Measurements from ENCODE around the gene FAM131A.

DNA sequence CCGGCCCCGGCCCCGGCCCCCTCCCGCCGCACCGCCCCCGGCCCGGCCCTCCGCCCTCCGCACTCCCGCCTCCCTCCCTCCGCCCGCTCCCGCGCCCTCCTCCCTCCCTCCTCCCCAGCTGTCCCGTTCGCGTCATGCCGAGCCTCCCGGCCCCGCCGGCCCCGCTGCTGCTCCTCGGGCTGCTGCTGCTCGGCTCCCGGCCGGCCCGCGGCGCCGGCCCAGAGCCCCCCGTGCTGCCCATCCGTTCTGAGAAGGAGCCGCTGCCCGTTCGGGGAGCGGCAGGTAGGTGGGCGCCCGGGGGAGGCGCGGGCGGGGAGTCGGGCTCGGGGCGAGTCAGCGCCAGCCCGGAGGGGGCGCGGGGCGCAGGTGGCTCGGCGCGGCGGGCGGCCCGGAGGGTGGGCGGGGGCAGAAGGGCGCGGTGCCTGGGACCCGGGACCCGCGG lies 42.8 kb downstream of the FAM131A start:
- no peak for TF ChIP-seq CTCF (tag by site-specific recombination; IDR thresholded peaks at IDR 0.05)
- TF ChIP-seq, protein P1, sequence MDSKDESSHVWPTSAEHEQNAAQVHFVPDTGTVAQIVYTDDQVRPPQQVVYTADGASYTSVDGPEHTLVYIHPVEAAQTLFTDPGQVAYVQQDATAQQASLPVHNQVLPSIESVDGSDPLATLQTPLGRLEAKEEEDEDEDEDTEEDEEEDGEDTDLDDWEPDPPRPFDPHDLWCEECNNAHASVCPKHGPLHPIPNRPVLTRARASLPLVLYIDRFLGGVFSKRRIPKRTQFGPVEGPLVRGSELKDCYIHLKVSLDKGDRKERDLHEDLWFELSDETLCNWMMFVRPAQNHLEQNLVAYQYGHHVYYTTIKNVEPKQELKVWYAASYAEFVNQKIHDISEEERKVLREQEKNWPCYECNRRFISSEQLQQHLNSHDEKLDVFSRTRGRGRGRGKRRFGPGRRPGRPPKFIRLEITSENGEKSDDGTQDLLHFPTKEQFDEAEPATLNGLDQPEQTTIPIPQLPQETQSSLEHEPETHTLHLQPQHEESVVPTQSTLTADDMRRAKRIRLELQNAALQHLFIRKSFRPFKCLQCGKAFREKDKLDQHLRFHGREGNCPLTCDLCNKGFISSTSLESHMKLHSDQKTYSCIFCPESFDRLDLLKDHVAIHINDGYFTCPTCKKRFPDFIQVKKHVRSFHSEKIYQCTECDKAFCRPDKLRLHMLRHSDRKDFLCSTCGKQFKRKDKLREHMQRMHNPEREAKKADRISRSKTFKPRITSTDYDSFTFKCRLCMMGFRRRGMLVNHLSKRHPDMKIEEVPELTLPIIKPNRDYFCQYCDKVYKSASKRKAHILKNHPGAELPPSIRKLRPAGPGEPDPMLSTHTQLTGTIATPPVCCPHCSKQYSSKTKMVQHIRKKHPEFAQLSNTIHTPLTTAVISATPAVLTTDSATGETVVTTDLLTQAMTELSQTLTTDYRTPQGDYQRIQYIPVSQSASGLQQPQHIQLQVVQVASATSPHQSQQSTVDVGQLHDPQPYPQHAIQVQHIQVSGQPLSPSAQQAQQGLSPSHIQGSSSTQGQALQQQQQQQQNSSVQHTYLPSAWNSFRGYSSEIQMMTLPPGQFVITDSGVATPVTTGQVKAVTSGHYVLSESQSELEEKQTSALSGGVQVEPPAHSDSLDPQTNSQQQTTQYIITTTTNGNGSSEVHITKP (tag by site-specific recombination; IDR thresholded peaks at IDR 0.05): no peak
- TF ChIP-seq, protein P2, sequence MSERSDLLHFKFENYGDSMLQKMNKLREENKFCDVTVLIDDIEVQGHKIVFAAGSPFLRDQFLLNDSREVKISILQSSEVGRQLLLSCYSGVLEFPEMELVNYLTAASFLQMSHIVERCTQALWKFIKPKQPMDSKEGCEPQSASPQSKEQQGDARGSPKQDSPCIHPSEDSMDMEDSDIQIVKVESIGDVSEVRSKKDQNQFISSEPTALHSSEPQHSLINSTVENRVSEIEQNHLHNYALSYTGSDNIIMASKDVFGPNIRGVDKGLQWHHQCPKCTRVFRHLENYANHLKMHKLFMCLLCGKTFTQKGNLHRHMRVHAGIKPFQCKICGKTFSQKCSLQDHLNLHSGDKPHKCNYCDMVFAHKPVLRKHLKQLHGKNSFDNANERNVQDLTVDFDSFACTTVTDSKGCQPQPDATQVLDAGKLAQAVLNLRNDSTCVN (tag by site-specific recombination; optimal IDR thresholded peaks at IDR 0.05): no peak
- TF ChIP-seq, protein P3, sequence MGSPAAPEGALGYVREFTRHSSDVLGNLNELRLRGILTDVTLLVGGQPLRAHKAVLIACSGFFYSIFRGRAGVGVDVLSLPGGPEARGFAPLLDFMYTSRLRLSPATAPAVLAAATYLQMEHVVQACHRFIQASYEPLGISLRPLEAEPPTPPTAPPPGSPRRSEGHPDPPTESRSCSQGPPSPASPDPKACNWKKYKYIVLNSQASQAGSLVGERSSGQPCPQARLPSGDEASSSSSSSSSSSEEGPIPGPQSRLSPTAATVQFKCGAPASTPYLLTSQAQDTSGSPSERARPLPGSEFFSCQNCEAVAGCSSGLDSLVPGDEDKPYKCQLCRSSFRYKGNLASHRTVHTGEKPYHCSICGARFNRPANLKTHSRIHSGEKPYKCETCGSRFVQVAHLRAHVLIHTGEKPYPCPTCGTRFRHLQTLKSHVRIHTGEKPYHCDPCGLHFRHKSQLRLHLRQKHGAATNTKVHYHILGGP (tag by site-specific recombination; IDR thresholded peaks at IDR 0.05): no peak
- no peak for TF ChIP-seq ZFP37 (tag by site-specific recombination; IDR thresholded peaks at IDR 0.05)
